Measurements from ENCODE around the gene ITGB3. TPM values are rescaled to one million over a fixed set of nuclear protein-coding genes. Genes with fewer than 3 reads are reported as not detected.

Gene ITGB3
- total and polyA plus RNA-seq, 9 of the 15 experiments (the other 6 are each of a cell fraction or from before 2014, with no cell fraction given), result 0.08 to 2.6 (median 0.62) TPM; not detected in 1

- TF ChIP-seq ZNF592 (IDR thresholded peaks at IDR 0.05), result no peak
- no peak for TF ChIP-seq JUNB (CRISPR knock-in tag; conservative IDR thresholded peaks at IDR 0.05)
- TF ChIP-seq SNIP1 (IDR thresholded peaks at IDR 0.05; ENCODE audit: low read depth), result no peak
Measured at GRCh38 chr17:47264166-47264565, 10.5 kb downstream of the ITGB3 start (continued).

- intact Hi-C loops (cut with micrococcal nuclease) (no loop called here), in situ Hi-C loops (cut with MboI) (no loop called here)
- DNase-seq (ENCODE audit: extremely low read depth in 1 of 4, low spot score in 3 of 4) (peak; percentile 57 to 93 (median 72)), FAIRE-seq (peak; percentile 95), ATAC-seq (peak; percentile 96)
- Histone ChIP-seq H4K20me1 (replicated peaks; ENCODE audit: control insufficient read depth, insufficient read depth, low read length) (no peaks in the 10 kb centered on the region), H2AFZ (ENCODE audit: low read depth, low read length) (peak overlapping the region; percentile 25; the same call in 1 of the 2 replicates), H3K4me2 (ENCODE audit: insufficient read depth, low read length) (no peak overlapping the region; the same call in 1 of the 2 replicates), H3K79me2 (ENCODE audit: control insufficient read depth, insufficient read depth, low read length) (no peaks in the 10 kb centered on the region), H3K4me3 (no peak overlapping the region), H3K9me1 (ENCODE audit: control insufficient read depth, insufficient read depth, low read length) (no peaks in the 10 kb centered on the region), H3K4me1 (replicated peaks in 1 of 2; ENCODE audit: control insufficient read depth in 2 of 2, insufficient read depth in 2 of 2, low read length in 2 of 2) (peaks cover 4 to 30% of the 10 kb centered on the region in 2 experiments; a peak in 3 of 5 replicates), H3K27ac (ENCODE audit: extremely low read depth, low read depth, low read length) (peak overlapping the region; percentile 64; the same call in 2 of the 3 replicates), H3K9ac (ENCODE audit: insufficient read depth in 1 of 2, low read depth in 2 of 2, low read length in 2 of 2) (no peak overlapping the region), H3K9me3 (replicated peaks; ENCODE audit: control insufficient read depth, insufficient read depth, low read depth, low read length) (no peaks in the 10 kb centered on the region), H3K27me3 (ENCODE audit: control insufficient read depth in 2 of 2, insufficient read depth in 2 of 2, low read length in 2 of 2) (no peaks in the 10 kb centered on the region), H3K36me3 (ENCODE audit: control insufficient read depth, insufficient read depth, low read length) (no peaks in the 10 kb centered on the region)
- no TSS peak for BruUV-seq (replicated peaks)
- POLR2A ChIA-PET, result interaction anchor here (1.0 to 1.3 kb wide), 2 partner anchors 25 to 111 kb away, joined by 3 to 4 read pairs; no protein-coding TSS in a partner anchor
- CTCF ChIA-PET (ENCODE audit: low intra/inter-chr PET ratio), result interaction anchor here (0.6 kb wide), 1 partner anchor 1175 kb away, joined by 3 read pairs; no protein-coding TSS in a partner anchor
- WGBS (ENCODE audit: insufficient coverage, low coverage, missing lambda C conversion rate), result 3% methylated on average over 2 of the region's 2 CpGs
- TF ChIP-seq MGA (IDR thresholded peaks at IDR 0.05), result peak; percentile 27; the same call in 1 of the 2 replicates
Measured at GRCh38 chr17:47265983-47266541, 12.4 kb downstream of the ITGB3 start.
